Measurements from ENCODE around the gene DAG1.

GRCh38 chr3:49489247-49489646 lies 19.2 kb downstream of the DAG1 start:
- TF ChIP-seq CTCF (IDR thresholded peaks at IDR 0.05; ENCODE audit: low read depth, low read length, poor library complexity, severe bottlenecking) (no peak), EZH2phosphoT487 (IDR thresholded peaks at IDR 0.05; ENCODE audit: borderline replicate concordance, low read length) (no peak)
